GM19452 (cell line): ENCODE results near the gene WASF3.
"Not testable (repeated sequence)": the region's sequence is repeated elsewhere in the genome, so short reads cannot be mapped to it uniquely, and the experiment has no call there.

Experiments
- ATAC-seq: cut with Tn5 transposase; IDR thresholded peaks from one replicate; pipeline ENCODE4 v1.9.1; 2021; ENCODE audit not compliant: unreplicated experiment

Gene WASF3

DNA sequence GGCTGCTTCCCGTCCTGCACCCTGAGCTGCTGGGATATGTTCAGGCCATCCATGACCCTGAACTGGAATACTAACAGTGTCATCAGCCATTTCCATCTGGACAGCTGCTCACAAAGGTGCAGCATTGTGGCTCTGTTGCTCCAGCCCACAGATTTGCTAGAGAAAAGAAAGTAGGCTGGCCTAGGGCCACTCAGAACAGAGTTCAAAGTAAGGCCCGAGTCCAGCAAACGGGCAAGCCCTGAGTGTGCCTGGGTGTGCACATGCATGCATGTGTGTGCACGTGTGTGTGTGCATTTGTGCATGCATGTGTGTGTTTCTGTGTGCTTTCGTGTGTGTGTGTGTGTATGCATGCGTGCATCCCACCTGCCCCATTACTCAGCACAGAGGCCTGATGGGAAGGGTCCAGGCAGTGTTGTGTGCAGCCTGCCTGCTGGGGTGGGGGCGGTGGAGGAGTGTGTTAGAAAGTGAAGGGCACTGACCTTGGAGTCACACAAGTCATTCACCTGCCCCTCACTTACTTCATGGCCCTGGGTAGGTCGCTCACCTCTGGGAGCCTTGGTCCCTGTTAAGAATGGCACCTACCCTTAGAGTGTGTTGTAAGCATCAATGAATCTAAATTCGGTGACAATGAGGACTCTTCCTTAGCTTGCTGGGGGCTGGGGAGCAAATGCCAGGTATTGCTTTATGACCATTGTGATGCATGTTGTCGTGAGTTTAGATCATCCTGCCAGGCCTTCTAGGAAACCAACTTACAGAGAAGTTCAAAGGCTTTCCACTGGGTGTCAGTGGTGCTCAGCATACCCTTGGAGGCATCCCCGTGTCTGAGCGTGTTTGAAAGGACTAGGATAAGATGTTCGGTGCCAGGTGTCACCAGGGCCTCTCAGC is 149.9 kb downstream of the WASF3 start:
- no peak for ATAC-seq

DNA sequence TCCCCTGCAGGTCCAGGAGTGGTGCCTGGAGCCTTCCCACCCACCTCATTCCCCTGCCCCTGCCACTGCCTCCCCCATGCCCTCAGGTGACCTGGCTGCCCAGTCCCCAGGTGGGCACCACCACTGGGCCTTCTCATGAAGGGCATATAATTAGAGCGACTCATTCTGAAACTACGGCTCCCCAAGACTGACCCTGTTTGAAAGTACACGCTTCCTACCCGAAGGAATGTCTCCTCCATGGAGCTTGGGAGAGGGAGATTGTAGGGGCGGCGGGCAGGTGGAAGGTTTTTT is 150.5 kb downstream of the WASF3 start:
- ATAC-seq = no peak

DNA sequence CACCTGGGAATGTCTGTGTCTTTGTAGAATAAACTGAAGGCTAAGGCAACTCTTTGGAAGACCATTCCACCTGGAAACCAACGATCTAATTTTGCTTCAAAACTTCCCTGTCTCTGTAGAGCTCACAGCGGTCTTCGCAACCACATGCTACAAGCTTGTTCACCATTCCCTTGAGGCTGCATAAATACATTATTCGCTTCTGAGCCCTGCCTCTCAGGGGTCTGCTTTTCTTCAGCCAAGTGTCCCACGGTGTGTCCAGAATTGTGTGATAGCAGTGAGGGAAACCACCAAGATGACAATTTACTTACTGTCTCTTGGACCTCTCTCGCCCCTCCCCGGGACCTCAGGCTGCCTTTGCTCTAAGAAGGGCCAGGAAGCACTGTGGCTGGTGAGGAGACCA is 152.0 kb downstream of the WASF3 start:
- no peak for ATAC-seq

DNA sequence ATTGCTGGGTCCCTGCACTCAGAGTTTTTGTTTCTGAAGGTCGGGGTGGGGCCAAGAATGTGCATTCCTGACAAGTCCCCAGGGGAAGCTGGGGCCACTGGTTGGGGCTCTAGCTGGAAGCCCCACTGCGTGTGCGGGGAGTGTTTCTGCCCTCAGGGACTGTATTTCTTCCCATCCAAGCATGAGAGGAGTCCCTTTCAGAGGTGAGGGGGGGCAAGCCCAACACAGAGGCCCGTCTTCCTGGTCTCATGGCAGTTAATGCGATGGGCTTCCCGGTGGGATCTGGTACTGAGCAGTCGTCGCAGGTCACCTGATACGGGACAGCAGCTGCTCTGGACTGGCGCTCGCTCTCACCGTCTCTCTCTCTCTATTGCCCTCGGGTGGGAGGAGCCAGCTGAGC is 152.7 kb downstream of the WASF3 start:
- ATAC-seq = no peak

DNA sequence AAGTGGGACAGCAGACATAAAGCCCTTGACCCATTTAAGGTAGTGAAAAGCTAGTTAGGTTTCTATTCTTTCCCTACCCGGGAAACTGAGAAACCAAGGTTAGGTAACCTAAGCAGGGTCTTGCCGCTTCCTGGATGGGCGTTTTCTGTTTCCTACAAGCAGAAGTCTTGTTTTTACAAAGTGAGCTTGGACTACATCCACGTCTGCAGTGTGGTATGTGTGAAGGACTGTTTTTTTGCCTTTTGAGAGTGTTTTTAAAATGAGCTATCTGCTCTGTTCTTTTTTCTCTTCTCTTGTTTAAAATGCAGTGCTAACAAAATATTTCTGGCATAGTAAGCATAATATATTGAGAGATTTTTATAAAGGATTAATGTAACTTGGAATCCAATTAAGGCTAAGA is 153.7 kb downstream of the WASF3 start:
- no peak for ATAC-seq

DNA sequence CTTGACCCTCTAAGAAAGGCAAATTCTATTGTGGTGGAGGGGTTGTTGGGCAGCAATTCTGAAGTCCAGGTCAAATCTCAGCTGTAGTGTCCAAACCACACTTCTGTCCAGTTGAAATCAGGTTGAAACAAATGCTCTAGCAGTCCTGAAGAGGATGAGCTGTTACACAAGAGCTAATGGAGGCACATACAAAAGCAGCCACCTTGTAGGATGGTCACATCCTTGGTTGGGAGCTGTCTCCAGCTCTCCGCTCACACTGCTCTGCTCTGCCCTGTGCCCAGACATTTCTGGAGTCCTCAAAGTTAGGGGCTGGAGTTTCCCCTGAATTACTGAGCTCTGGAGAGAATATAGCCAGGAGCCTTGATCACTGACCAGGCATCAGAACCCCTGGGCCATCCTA is 155.9 kb downstream of the WASF3 start:
- ATAC-seq = no peak

DNA sequence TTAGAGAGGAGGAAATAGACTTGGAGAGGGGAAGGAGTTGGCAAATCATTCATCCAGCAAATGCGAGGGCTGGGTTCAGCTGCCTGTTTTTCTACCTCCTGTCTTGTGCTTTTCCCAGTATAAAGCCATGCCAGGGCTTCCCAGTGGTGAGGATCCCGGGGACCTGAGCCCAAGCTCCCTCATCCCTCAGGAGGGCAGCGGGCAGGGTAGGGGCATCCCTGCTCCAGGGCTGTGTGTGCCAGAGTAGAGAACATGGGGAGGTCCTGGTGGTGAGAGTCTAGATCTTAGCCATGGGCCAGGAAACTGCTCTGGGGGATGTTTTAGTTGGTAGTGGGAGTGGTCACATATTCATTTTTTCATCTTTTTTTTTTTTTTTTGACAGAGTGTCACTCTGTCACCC is 159.5 kb downstream of the WASF3 start:
- ATAC-seq = no peak

DNA sequence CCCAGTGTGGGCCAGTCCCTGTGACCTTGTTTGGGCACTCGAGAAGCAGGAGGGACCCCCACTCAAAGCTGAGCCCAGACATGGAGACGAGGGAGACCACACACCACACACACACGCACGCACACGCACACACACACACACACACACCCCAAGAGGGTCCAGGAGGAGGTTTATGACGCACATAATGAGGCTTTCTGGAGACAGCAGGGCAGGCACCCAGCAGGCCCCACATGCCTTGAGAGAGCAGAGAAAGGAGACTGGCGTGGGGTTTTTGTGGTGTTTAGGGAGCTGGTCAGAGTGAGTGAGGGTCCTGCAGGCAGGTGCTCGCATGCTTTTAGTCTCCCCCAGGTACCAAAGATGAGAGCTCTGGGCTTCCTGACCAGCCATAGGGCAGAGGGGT is 160.7 kb downstream of the WASF3 start:
- no peak for ATAC-seq

DNA sequence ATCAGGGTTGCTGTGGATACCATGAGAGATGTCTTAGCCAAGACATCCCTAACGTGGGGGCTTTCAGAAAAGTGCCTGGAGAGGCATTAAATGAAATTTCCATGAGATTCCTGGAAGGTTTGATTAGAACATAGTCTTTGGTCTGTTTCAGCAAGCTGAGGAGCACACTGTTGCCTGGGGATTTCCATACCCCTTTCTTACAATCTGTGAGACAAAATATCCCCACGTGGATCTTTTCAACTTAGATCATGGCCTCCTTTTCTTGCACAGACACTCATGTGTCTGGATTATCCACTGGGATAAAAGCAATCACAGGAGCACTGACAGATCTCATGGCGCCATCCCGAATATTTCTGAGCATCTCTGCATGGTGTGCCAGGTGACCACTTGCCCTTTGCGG is 161.4 kb downstream of the WASF3 start:
- ATAC-seq = no peak

DNA sequence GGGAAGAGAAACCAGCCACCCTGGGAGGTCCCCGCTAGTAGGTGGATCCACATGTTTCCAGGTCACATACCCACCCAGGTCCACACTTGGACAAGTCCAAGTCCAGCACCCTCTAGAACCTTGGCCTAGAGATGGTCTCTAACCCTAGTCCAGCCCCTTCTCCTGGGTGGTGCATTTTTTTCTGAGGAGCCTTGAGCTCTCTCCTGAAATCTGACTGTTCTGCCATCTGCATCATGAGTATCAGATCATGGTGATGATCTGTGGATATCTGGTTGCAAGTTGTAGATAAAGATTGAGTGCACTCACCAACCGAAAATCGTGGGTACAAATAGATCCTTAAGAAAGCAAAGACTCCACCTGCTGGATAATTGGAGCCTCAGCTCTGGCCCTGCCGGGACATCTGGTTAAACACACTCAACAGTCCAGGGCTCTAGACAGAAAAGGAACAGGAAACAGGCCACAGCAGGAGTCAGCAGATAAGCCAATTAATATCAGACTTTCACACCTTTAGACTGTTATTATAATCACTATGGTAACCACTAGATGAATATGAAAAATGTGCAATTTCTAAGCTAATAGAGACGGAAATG is 162.0 kb downstream of the WASF3 start:
- no peak for ATAC-seq

DNA sequence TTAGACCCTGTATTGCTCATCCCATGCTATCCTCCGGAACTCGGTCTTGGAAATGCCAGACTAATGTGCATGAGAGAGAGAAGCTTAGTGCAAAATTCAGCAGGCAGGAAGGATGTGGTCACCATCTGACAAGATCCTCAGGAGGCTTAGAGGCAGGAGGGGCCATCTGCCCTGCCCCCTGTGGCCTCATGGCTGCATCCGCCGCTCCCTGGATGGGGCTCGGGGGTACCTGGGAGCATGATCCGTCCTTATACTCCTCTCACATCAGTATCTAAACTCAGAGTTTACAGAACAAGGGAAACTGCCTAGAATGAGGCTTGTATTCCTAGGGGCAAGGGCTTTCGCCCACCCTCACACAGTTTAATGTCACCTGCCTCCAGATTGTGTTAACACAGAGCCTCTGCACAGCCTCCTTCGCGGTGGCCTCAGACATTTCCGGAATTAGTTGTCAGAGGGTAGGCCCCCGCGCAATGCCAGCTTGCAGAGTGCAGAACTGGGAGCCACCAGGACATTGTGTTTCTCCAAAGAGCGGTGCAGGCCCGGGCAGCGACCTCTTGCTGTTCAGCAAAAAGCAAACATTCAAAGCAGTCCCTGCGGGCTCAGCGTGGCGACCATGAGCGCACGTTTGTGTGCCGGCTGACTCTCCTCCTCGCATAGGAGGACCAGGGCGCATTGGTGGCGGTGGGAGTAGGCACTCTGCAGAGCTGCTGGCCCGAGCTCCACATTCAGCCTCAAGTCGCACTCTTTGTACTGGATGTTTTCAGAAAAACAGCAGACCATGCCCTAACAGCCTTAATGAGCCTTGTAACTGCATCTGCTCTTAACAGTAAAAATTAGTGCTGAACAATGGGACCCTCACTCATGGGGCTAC is 164.0 kb downstream of the WASF3 start:
- ATAC-seq = no peak

DNA sequence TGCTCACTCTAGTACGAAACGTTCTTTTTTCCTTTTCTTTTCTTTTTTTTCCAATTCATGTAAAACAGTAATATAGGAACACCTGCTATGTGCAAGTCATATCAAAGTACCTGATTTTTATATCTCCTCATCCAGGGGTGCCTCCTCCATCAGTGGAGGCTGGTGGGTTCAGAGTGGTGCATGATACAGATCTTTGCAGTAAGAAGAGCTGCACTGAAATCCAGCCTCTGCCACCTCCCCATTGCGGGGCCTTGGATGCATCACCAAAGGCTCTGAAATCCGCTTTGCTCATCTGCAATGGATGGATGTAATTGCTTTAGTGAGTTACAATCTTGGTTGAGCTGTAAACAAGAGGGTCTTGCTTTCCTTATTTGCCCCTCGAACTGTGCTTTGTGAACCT is 164.8 kb downstream of the WASF3 start:
- ATAC-seq = no peak

DNA sequence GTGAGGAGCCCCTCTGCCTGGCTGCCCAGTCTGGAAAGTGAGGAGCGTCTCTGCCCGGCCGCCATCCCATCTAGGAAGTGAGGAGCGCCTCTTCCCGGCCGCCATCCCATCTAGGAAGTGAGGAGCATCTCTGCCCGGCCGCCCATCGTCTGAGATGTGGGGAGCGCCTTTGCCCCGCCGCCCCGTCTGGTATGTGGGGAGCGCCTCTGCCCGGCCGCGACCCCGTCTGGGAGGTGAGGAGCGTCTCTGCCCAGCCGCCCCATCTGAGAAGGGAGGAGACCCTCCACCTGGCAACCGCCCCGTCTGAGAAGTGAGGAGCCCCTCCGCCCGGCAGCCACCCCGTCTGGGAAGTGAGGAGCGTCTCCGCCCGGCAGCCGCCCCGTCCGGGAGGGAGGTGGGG is 166.1 kb downstream of the WASF3 start:
- not testable (repeated sequence) for ATAC-seq

DNA sequence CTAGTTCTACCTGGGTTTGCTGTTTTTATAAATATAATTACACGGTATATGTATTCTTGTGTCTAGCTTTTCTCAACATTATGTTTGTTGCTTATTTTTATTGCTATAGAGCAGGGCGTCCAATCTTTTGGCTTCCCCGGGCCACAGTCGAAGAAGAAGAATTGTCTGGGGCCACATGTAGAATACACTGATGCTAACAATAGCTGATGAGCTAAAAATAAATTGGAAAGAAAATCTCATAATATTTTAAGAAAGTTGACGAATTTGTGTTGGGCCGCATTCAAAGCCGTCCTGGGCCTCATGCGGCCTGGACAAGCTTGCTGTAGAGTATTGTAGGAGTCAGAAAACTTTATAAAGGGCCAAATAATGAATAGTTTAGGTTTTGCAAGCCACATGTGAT is 169.2 kb downstream of the WASF3 start:
- no peak for ATAC-seq

DNA sequence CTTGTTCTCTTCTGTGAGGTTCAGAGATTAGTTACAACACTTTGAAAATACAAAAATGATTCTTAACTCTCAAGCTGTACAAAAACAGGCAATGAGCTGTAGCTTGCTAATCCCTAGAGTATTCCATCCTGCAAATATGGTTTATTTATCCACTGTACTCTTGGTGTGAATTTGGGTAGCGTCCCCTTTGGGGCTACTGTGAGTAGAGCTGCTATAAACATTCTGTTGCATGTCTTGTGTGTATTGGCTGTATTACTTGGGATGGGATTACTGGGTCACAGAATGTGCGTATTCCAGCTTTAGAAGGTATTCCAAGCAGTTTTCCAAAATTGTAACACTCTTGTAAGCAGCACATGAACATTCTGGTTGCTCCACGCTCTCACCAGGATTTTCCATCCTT is 169.6 kb downstream of the WASF3 start:
- no peak for ATAC-seq

DNA sequence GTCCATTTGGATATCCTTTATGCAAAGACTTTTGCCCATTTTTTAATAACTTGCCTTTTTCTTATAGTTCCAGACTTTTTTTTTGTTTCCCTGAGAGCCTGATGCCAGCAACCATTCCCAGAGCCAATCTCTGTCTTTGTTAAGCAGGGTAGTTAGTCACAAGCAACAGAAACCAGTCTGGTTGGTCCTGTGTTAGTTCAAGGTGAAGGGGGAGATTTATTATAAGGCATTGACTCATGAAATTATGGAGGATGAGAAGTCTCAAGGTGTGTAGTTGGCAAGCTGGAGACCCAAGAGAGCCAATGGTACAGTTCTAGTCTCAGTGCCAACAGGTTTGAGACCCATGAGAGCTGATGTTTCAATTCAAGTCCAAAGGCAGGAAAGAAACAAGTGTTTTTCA is 170.2 kb downstream of the WASF3 start:
- ATAC-seq = no peak

DNA sequence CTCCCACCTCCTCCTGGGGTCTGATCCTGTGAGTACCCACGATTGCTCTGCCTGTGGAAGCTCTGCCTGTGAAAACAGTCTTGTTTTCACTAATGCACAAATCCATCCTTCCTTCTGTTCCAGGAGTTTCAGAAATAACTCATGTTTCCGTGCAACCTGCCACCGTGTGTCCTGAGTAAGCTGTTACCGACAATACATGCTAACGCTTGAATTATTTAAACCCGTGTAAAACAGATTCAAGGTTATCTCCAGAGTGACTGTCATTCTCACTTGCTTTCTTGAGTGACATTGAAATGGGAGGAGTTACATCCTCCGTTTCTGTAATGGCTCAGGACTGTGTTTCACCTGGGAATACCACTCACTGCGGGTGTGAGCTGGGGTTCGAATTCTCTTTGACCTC is 178.2 kb downstream of the WASF3 start:
- no peak for ATAC-seq
